Left ventricle myocardium inferior (tissue), 1 donor: ENCODE measurements around the gene IRF9. TPM values are rescaled to one million over a fixed set of nuclear protein-coding genes. Genes with fewer than 3 reads are reported as not detected.
A peak's percentile ranks its signal among the peaks of the same experiment; 100 is the strongest.

ENCODE experiments used
- DNase-seq: peaks from one replicate; pipeline ENCODE4 v3.0.0-alpha.2; 2020
- H3K27ac ChIP-seq: fragments of 200-600 bp; replicated peaks from 2 replicates; pipeline ENCODE4 v1.8.0; 2021
- H3K27me3 ChIP-seq: fragments of 200-600 bp; 2 replicates; pipeline ENCODE4 v1.8.0; 2021; ENCODE audit warnings: low read depth
- H3K36me3 ChIP-seq: fragments of 200-600 bp; 2 replicates; pipeline ENCODE4 v1.8.0; 2021
- H3K4me1 ChIP-seq: fragments of 200-600 bp; 2 replicates; pipeline ENCODE4 v1.8.0; 2021
- H3K4me3 ChIP-seq: fragments of 200-600 bp; 2 replicates; pipeline ENCODE4 v1.8.0; 2021; ENCODE audit warnings: mild to moderate bottlenecking, moderate library complexity
- H3K9me3 ChIP-seq: fragments of 200-600 bp; replicated peaks from 2 replicates; pipeline ENCODE4 v1.8.0; 2021
- CTCF ChIP-seq: fragments of 200-600 bp; IDR thresholded peaks from 2 replicates; pipeline ENCODE4 v1.8.0; 2021; ENCODE audit warnings: antibody characterized with exemption, mild to moderate bottlenecking, borderline replicate concordance
- intact Hi-C: fragments of 100-400 bp; cut with micrococcal nuclease; formaldehyde crosslinking; loops from one replicate; pipeline ENCODE4 v1.11.0; 2022
- total RNA-seq: library from RNA; stranded (reverse); fragmentation: NEBNext Ultra II Directional; extraction: Animal tissue kit (Norgen Biotek cat#: 25700); gene quantifications from one replicate; pipeline ENCODE4 v1.2.1, GENCODE V29; 2021
- donor health status: DM: no; HTN: yes; CAD: no; lungs with severe emphysema.

The IRF9 gene
- total RNA-seq, 1 donor from 2014 or later = 24.0 TPM

- H3K9me3 ChIP-seq = no peaks in the 10 kb centered on the region
- no peak for TF ChIP-seq CTCF
- DNase-seq = no peak
- intact Hi-C loops = no loop called here
- peaks cover 44% of the 10 kb centered on the region for H3K36me3 ChIP-seq
- peaks cover 35% of the 10 kb centered on the region for H3K4me1 ChIP-seq
- H3K27me3 ChIP-seq = no peaks in the 10 kb centered on the region
- H3K27ac ChIP-seq = peak overlapping the region; percentile 98
- peak overlapping the region; percentile 76 for H3K4me3 ChIP-seq
These were observed 45.5 kb upstream of the IRF9 start for GRCh38 chr14:24115422-24116127.

GRCh38 chr14:24116128-24116814, 44.8 kb upstream of the IRF9 start:
- Histone ChIP-seq H3K9me3 (no peaks in the 10 kb centered on the region), H3K27ac (peak overlapping the region; percentile 8), H3K36me3 (peaks cover 51% of the 10 kb centered on the region), H3K4me1 (peaks cover 35% of the 10 kb centered on the region), H3K27me3 (no peaks in the 10 kb centered on the region), H3K4me3 (peak overlapping the region; percentile 76)
- intact Hi-C loops = no loop called here
- no peak for TF ChIP-seq CTCF
- DNase-seq = no peak

GRCh38 chr14:24117179-24117578, 43.9 kb upstream of the IRF9 start:
- Histone ChIP-seq H3K4me1 (peaks cover 35% of the 10 kb centered on the region), H3K36me3 (peaks cover 60% of the 10 kb centered on the region), H3K4me3 (no peak overlapping the region), H3K27ac (no peak overlapping the region), H3K9me3 (no peaks in the 10 kb centered on the region), H3K27me3 (no peaks in the 10 kb centered on the region)
- no peak for DNase-seq
- intact Hi-C loops = no loop called here
- TF ChIP-seq CTCF = no peak

- Histone ChIP-seq H3K4me1 (peaks cover 32% of the 10 kb centered on the region), H3K4me3 (no peak overlapping the region), H3K36me3 (peaks cover 83% of the 10 kb centered on the region), H3K9me3 (no peaks in the 10 kb centered on the region), H3K27ac (no peak overlapping the region), H3K27me3 (no peaks in the 10 kb centered on the region)
- intact Hi-C loops = no loop called here
- no peak for TF ChIP-seq CTCF
- no peak for DNase-seq
These were observed 41.4 kb upstream of the IRF9 start for GRCh38 chr14:24119691-24120090.

GRCh38 chr14:24121210-24121609, 39.9 kb upstream of the IRF9 start:
- Histone ChIP-seq H3K27ac (no peak overlapping the region), H3K4me1 (peaks cover 21% of the 10 kb centered on the region), H3K4me3 (no peak overlapping the region), H3K27me3 (no peaks in the 10 kb centered on the region), H3K36me3 (peaks cover 82% of the 10 kb centered on the region), H3K9me3 (no peaks in the 10 kb centered on the region)
- no peak for DNase-seq
- TF ChIP-seq CTCF = no peak
- intact Hi-C loops = no loop called here
